Measurements from ENCODE around the gene HOXB1.

DNA sequence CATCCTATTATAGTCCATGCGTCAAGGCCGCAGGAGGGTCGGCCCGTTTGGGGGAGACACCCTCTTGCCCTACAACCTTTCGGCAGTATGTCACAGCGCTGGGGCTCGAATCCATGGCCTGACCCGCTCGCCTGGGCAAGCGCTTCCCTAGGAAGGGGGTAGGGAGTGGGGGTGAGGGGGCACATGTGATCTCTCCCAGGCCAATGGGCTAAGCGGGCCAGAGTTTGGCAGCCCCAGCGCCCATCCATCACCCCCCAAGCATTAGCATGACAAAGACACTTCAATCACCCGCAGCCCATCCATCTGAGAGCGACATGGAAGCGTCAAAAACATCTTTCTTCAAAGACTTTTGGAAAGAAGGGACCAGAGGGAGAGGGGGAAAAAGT is at the start of gene HOXB1:
- TF ChIP-seq, protein P1, sequence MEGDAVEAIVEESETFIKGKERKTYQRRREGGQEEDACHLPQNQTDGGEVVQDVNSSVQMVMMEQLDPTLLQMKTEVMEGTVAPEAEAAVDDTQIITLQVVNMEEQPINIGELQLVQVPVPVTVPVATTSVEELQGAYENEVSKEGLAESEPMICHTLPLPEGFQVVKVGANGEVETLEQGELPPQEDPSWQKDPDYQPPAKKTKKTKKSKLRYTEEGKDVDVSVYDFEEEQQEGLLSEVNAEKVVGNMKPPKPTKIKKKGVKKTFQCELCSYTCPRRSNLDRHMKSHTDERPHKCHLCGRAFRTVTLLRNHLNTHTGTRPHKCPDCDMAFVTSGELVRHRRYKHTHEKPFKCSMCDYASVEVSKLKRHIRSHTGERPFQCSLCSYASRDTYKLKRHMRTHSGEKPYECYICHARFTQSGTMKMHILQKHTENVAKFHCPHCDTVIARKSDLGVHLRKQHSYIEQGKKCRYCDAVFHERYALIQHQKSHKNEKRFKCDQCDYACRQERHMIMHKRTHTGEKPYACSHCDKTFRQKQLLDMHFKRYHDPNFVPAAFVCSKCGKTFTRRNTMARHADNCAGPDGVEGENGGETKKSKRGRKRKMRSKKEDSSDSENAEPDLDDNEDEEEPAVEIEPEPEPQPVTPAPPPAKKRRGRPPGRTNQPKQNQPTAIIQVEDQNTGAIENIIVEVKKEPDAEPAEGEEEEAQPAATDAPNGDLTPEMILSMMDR (IDR thresholded peaks at IDR 0.05) = no peak
- no peak for TF ChIP-seq POLR2A (IDR thresholded peaks at IDR 0.05)
